WTC11 (cell line): ENCODE data around the gene USP28. TPM values are rescaled to one million over a fixed set of nuclear protein-coding genes. Genes with fewer than 3 reads are reported as not detected.
A peak's percentile ranks its signal among the peaks of the same experiment; 100 is the strongest.

ENCODE experiments used
- ATAC-seq: fragments of 200-7000 bp; cut with Tn5 transposase; 2 replicates; pipeline ENCODE4 v1.10.0; 2021; ENCODE audit warnings: mild to moderate bottlenecking, moderate library complexity
- CTCF ChIA-PET: fragments of 300-600 bp; sonication (Branson Sonifier 250); formaldehyde crosslinking; loops from one replicate; lab custom pipeline; 2021; ENCODE audit warnings: antibody characterized with exemption; lab: Charles Lee
- POLR2A ChIA-PET: fragments of 350-600 bp; sonication (Branson Sonifier 250); formaldehyde crosslinking; loops from one replicate; lab custom pipeline; 2021; ENCODE audit warnings: antibody characterized with exemption; lab: Charles Lee
- DNase-seq: peaks from one replicate; pipeline ENCODE4 v3.0.0; 2021; ENCODE audit warnings: low spot score
- H3K27ac Mint-ChIP-seq: 2 replicates; pipeline ENCODE4 v1.8.0; 2021; ENCODE audit warnings: mixed read lengths
- H3K27me3 Mint-ChIP-seq: 2 replicates; pipeline ENCODE4 v1.8.0; 2021; ENCODE audit warnings: low read depth, mild to moderate bottlenecking, moderate library complexity, mixed read lengths
- H3K36me3 Mint-ChIP-seq: 2 replicates; pipeline ENCODE4 v1.8.0; 2021; ENCODE audit warnings: mixed read lengths
- H3K4me1 Mint-ChIP-seq: 2 replicates; pipeline ENCODE4 v1.8.0; 2022; ENCODE audit warnings: mixed read lengths
- H3K4me3 Mint-ChIP-seq: 2 replicates; pipeline ENCODE4 v1.8.0; 2021; ENCODE audit warnings: mild to moderate bottlenecking, moderate library complexity, mixed read lengths
- H3K9me3 Mint-ChIP-seq: 2 replicates; pipeline ENCODE4 v1.8.0; 2021; ENCODE audit warnings: mixed read lengths
- ATF1 ChIP-seq: sonication (generic); formaldehyde crosslinking; IDR thresholded peaks from 2 replicates; pipeline ENCODE4 v1.8.1; 2023; ENCODE audit warnings: mild to moderate bottlenecking, moderate library complexity, missing genetic modification reagents
- ATF2 ChIP-seq: sonication (generic); formaldehyde crosslinking; IDR thresholded peaks from 2 replicates; pipeline ENCODE4 v1.8.1; 2022; ENCODE audit warnings: low read depth, missing genetic modification reagents, borderline replicate concordance
- ATF3 ChIP-seq: sonication (generic); formaldehyde crosslinking; conservative IDR thresholded peaks from 2 replicates; pipeline ENCODE4 v1.8.1; 2022; ENCODE audit warnings: mild to moderate bottlenecking, missing genetic modification reagents
- ERG ChIP-seq: fragments of 250-450 bp; sonication (Bioruptor Pico); IDR thresholded peaks from 2 replicates; pipeline ENCODE4 v1.8.0; 2021; ENCODE audit warnings: mild to moderate bottlenecking
- FOXK1 ChIP-seq: sonication (generic); formaldehyde crosslinking; IDR thresholded peaks from 2 replicates; pipeline ENCODE4 v1.8.0; 2022; ENCODE audit warnings: mild to moderate bottlenecking, moderate library complexity, missing genetic modification reagents
- FOXP4 ChIP-seq: sonication (generic); formaldehyde crosslinking; IDR thresholded peaks from 2 replicates; pipeline ENCODE4 v1.8.0; 2022; ENCODE audit warnings: mild to moderate bottlenecking, missing genetic modification reagents
- HMGXB4 ChIP-seq: sonication (generic); formaldehyde crosslinking; IDR thresholded peaks from 2 replicates; pipeline ENCODE4 v1.8.1; 2023; ENCODE audit warnings: mild to moderate bottlenecking, moderate library complexity, missing genetic modification reagents
- IRF2 ChIP-seq: sonication (generic); formaldehyde crosslinking; IDR thresholded peaks from 2 replicates; pipeline ENCODE4 v1.8.0; 2022; ENCODE audit warnings: low read depth, missing genetic modification reagents, borderline replicate concordance
- NFYB ChIP-seq: sonication (generic); formaldehyde crosslinking; conservative IDR thresholded peaks from 2 replicates; pipeline ENCODE4 v1.8.0; 2022; ENCODE audit warnings: low read depth, missing genetic modification reagents
- NR3C1 ChIP-seq: sonication (generic); formaldehyde crosslinking; conservative IDR thresholded peaks from 2 replicates; pipeline ENCODE4 v1.8.1; 2023; ENCODE audit warnings: low read depth, mild to moderate bottlenecking, missing genetic modification reagents
- OVOL2 ChIP-seq: fragments of 250-450 bp; sonication (Bioruptor Pico); IDR thresholded peaks from 2 replicates; pipeline ENCODE4 v1.9.0; 2021; ENCODE audit warnings: mild to moderate bottlenecking, borderline replicate concordance
- PRRX2 ChIP-seq: fragments of 250-450 bp; sonication (Bioruptor Pico); IDR thresholded peaks from 2 replicates; pipeline ENCODE4 v1.8.0; 2021; ENCODE audit warnings: mild to moderate bottlenecking
- RORB ChIP-seq: fragments of 250-450 bp; sonication (Bioruptor Pico); IDR thresholded peaks from 2 replicates; pipeline ENCODE4 v1.9.0; 2021; ENCODE audit warnings: mild to moderate bottlenecking
- SP1 ChIP-seq: sonication (generic); formaldehyde crosslinking; conservative IDR thresholded peaks from 2 replicates; pipeline ENCODE4 v1.8.1; 2022; ENCODE audit warnings: missing genetic modification reagents
- TEAD1 ChIP-seq: sonication (generic); formaldehyde crosslinking; IDR thresholded peaks from 2 replicates; pipeline ENCODE4 v1.8.0; 2022; ENCODE audit warnings: mild to moderate bottlenecking, missing genetic modification reagents
- TP53 ChIP-seq: sonication (generic); formaldehyde crosslinking; IDR thresholded peaks from 2 replicates; pipeline ENCODE4 v1.8.1; 2023; ENCODE audit warnings: mild to moderate bottlenecking, missing genetic modification reagents
- ZBTB43 ChIP-seq: sonication (generic); formaldehyde crosslinking; IDR thresholded peaks from 2 replicates; pipeline ENCODE4 v1.8.1; 2023; ENCODE audit warnings: mild to moderate bottlenecking, missing genetic modification reagents
- ZMAT4 ChIP-seq: fragments of 250-450 bp; sonication (Bioruptor Pico); IDR thresholded peaks from 2 replicates; pipeline ENCODE4 v1.9.0; 2021; ENCODE audit warnings: mild to moderate bottlenecking
- ZNF138 ChIP-seq: sonication (generic); formaldehyde crosslinking; conservative IDR thresholded peaks from 2 replicates; pipeline ENCODE4 v1.8.1; 2022; ENCODE audit warnings: mild to moderate bottlenecking, moderate library complexity, missing genetic modification reagents
- ZNF232 ChIP-seq: sonication (generic); formaldehyde crosslinking; IDR thresholded peaks from 2 replicates; pipeline ENCODE4 v1.8.0; 2022; ENCODE audit warnings: mild to moderate bottlenecking, missing genetic modification reagents
- ZNF512 ChIP-seq: sonication (generic); formaldehyde crosslinking; IDR thresholded peaks from 2 replicates; pipeline ENCODE4 v1.8.1; 2022; ENCODE audit warnings: missing genetic modification reagents, borderline replicate concordance
- ZNF671 ChIP-seq: fragments of 250-450 bp; sonication (Bioruptor Pico); IDR thresholded peaks from 2 replicates; pipeline ENCODE4 v1.8.0; 2021; ENCODE audit warnings: mild to moderate bottlenecking
- ZSCAN18 ChIP-seq: fragments of 250-450 bp; sonication (Bioruptor Pico); IDR thresholded peaks from 2 replicates; pipeline ENCODE4 v2.1.2; 2022; ENCODE audit warnings: mild to moderate bottlenecking, moderate library complexity
- total RNA-seq: library from RNA; stranded (reverse); gene quantifications from 3 replicates; pipeline ENCODE4 v1.2.3, GENCODE V29; 2021

The USP28 gene
- total RNA-seq, 1 experiment from 2014 or later: 129 TPM

- DNase-seq: no peak
- Mint-ChIP-seq H3K27me3 (no peaks in the 10 kb centered on the region), H3K4me3 (no peak overlapping the region), H3K9me3 (no peaks in the 10 kb centered on the region), H3K36me3 (peaks cover 44% of the 10 kb centered on the region), H3K4me1 (no peaks in the 10 kb centered on the region)
- POLR2A ChIA-PET: no interaction called here
- no peak for ATAC-seq
- CTCF ChIA-PET: interaction anchor here (1.8 kb wide), 1 partner anchor 29 kb away, joined by 4 read pairs; no protein-coding TSS in a partner anchor
- TF ChIP-seq IRF2 (CRISPR knock-in tag) (no peak), ATF2 (CRISPR knock-in tag) (no peak), ATF3 (CRISPR knock-in tag) (no peak), PRRX2 (no peak), ZSCAN18 (CRISPR knock-in tag) (no peak), SP1 (CRISPR knock-in tag) (no peak), FOXP4 (no peak), ZNF138 (CRISPR knock-in tag) (no peak), HMGXB4 (CRISPR knock-in tag) (no peak), NFYB (CRISPR knock-in tag) (no peak), TEAD1 (CRISPR knock-in tag) (no peak), RORB (CRISPR knock-in tag) (no peak), ZMAT4 (CRISPR knock-in tag) (no peak), ATF1 (no peak), ZNF232 (CRISPR knock-in tag) (no peak)
- TF ChIP-seq, all 79 proteins: peak for 0
- peak overlapping the region; percentile 75 for H3K27ac Mint-ChIP-seq
Observed at GRCh38 chr11:113835306-113835705, 40.1 kb downstream of the USP28 start.

GRCh38 chr11:113833151-113833550 lies 42.2 kb downstream of the USP28 start:
- peak overlapping the region; percentile 7 for H3K27ac Mint-ChIP-seq
- CTCF ChIA-PET: interaction anchor here (1.8 kb wide), 1 partner anchor 26 kb away, joined by 4 read pairs; no protein-coding TSS in a partner anchor
- H3K36me3 Mint-ChIP-seq: peaks cover 55% of the 10 kb centered on the region
- POLR2A ChIA-PET: no interaction called here
- DNase-seq (no peak), ATAC-seq (no peak)
- H3K27me3 Mint-ChIP-seq: no peaks in the 10 kb centered on the region
- H3K4me3 Mint-ChIP-seq: no peak overlapping the region
- H3K9me3 Mint-ChIP-seq: no peaks in the 10 kb centered on the region
- no peaks in the 10 kb centered on the region for H3K4me1 Mint-ChIP-seq
- TF ChIP-seq OVOL2 (CRISPR knock-in tag) (no peak), FOXK1 (no peak), NR3C1 (CRISPR knock-in tag) (no peak), ZNF512 (CRISPR knock-in tag) (no peak), ZNF671 (CRISPR knock-in tag) (no peak), ZBTB43 (no peak), ERG (no peak), TP53 (CRISPR knock-in tag) (no peak)
